ENCODE measurements around the gene TCF7L2. TPM values are rescaled to one million over a fixed set of nuclear protein-coding genes. Genes with fewer than 3 reads are reported as not detected.

The TCF7L2 gene
- polyA plus RNA-seq, 3 donors, result 46.2 to 52.9 (median 49.5) TPM

DNA sequence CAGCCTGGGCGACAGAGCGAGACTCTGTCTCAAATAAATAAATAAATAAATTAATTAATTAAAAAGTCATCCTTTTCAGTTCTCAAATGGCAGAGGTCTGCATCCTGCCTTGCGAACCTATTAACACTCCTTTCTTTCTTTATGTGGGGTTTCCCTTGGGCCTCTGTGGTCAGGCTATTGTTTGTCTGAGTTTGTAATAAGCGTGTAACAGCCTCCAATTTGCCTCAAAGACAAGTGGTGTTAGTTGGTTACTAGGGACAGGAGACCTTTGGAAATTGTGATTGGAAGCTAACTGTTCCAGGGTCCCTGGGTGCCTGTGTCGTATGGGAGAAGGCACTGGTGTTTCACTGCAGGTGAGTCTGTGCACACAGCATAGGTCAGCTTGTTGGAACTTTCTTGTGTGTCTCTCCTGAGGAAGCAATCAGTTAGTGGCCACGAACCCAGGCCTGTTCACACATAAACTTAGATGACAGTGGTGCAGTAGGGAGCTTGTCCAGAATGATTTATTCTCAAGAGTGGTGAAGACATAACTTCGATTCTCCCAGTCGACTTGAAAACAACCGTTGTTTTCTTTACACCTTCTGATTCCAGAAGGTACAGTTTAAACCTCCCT is 33.5 kb downstream of the TCF7L2 start:
- DNase-seq (ENCODE audit: extremely low read depth in 1 of 11, low read depth in 9 of 11, low spot score in 4 of 11), result no peak

DNA sequence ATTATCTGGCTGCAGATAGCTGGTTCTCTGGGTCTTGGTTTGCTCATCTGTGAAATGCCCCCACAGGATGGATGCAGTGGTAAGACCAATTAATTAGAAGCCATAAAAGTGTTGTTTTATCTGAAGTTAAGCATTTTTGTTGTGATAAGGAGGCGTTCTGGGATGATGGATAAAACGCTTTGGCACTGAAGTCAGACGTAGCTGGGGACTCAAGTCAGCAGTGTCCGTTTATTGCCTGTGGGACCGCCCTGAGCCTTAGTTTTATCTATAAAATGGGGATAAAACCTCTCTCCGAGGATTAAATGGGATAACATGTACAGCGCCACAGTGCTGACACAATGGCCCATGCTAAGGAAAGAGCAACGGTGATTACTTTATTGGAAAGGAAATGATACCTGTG is 34.7 kb downstream of the TCF7L2 start:
- DNase-seq (ENCODE audit: extremely low read depth in 1 of 11, low read depth in 9 of 11, low spot score in 4 of 11), result no peak

DNA sequence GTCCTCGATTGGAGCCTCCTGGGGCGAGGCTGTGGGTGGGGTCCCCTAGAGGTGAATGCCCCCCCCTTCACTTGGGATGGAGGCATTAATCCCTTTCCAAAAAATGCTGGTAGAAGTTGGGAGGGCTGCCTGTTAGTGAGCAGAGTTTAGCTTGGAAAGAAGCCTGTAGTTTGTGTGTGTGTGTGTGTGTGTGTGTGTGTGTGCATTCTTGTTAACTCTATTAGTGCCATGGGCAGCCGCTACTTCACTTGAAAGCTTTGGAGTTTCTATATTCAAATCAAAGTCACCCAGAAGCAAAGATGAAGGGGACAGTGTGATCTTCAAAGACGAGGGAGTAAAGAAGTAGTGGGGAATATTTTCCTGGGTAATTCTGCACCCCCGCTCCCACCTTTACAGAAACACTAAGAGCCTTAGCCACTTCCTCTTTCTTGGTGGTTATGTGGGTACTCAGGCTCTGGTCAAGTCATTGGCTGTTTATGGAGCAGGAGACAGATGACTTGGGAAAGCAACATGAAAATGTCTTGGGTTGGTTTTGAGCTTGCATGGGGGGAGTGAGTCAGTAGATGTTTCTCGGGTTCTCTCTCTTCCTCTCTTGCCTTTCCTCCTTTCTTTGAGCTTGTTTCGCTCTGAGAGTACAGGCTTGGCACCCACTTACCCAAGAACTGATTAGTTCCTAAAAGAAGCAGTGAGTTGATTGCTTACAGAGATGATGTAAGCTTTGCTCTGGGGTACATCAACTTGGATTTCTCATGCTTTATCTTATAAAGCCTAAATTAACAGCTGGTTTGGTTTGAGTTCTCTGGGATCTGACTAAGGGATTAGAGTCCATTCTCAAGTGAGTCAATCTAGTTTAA is 35.9 kb downstream of the TCF7L2 start:
- DNase-seq (ENCODE audit: extremely low read depth in 1 of 11, low read depth in 9 of 11, low spot score in 4 of 11), result no peak

DNA sequence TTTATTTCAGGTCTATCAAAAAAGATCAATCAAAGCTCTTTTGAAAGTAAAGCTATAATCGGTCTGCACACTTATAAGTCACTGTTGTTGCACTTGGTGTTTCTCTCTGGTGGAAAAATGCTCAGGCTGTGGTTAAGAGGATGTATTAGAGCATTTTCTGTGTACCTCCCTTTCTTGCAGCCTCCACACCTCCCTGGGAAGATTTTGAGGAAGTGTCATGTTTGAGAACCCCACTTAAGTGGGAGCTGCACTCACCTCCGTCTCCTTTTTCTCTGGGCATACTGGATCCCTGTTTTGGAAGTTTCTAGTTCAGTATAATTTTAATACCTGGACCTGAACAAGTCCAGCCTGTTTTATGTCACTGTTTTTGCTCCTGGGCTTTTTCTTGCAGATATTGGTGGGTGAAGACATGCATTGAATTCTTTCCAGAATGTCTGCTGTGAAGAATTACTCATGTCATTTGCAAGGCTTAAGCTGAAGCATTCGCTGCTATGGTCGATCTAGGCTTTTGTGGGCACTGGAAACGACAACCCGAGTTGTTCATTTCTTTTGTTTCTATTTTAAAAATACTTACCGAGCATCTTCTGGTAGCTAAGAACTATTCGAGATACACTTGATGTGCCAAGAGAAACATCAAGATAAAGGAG is 36.6 kb downstream of the TCF7L2 start:
- no peak for DNase-seq (ENCODE audit: extremely low read depth in 1 of 11, low read depth in 9 of 11, low spot score in 4 of 11)

DNA sequence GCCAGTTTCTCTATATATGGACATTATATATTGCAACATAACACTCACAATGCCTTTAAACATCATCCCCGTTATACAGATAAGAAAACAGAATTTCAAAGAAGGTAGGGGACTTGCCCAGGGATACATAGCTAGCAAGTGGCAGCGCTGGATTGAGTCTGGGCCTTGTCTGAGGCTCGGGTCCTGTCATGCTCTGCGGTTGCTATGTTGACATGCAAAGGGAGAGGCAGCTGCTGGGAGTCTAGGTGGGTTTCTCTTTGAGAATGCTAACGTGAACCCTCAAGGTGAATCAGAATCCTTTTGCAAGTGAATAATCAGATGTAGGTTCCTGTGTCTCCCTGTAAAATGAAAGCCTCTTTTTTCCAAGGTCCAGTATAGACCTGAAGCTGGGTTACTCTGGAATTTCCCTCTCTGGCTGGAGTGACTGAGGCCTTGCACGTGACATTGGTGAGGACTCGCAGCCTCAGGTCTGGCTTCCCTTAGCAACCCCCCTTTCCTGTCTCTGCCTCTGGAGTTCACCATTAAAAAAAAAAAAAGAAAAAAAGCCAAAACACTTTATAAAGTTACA is 38.9 kb downstream of the TCF7L2 start:
- DNase-seq (ENCODE audit: extremely low read depth in 1 of 11, low read depth in 9 of 11, low spot score in 4 of 11), result no peak

DNA sequence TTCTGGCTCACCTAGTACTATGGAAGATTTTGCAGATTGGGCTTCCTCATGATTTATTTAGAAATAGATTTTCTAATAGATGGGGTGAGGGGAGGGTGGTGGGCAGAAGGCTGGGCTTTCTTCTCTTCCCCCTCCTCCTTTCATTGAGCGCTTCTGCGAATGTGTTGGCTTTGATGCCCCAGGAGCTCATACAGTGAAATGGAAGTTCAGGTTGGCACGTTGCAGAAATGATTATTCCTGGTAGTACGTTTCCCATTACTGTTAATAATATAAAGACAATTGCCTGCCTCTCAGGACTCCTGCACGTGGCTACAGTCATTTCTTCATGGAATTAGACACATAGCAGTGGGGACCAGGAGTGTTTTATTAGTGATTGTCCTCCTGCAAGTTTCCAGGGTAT is 39.8 kb downstream of the TCF7L2 start:
- no peak for DNase-seq (ENCODE audit: extremely low read depth in 1 of 11, low read depth in 9 of 11, low spot score in 4 of 11)

DNA sequence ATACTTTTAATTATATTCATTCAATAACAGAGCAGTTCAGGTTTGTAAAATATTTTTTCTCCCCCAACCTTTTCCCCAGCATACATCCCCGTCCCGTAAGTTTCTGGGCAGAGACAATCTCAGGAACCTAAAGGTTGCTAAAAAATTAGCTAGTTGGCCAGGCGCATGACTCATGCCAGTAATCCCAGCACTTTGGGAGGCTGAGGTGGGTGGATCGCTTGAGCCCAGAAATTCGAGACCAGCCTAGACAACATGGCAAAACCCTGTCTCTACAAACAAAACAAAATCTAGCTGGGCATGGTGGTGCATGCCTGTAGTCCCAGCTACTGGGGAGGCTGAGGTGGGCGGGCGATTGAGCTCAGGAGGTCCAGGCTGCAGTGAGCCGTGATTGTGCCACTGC is 40.2 kb downstream of the TCF7L2 start:
- no peak for DNase-seq (ENCODE audit: extremely low read depth in 1 of 11, low read depth in 9 of 11, low spot score in 4 of 11)

- no peak for DNase-seq (ENCODE audit: extremely low read depth in 1 of 11, low read depth in 9 of 11, low spot score in 4 of 11)
Observed at GRCh38 chr10:112991888-112992491, 41.9 kb downstream of the TCF7L2 start.

DNA sequence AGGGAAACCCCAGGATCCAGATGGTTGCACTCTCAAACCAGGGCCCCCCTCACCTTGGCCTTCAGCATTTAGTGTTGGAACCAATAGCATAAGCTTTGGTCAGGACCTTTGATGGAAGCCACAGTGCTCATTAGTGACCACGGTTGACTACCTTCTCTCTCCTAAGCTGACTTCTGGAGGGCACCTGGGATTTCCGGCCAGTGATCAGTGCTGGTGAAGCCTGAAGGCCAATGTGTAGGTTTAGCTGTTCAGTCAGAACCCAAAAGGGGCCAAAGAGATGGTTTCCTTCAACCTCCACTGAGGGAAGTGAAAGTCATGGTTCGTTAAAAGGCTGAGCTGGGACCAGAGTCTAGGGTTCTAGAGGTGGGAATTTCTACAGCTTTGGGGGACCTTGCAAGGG is 46.4 kb downstream of the TCF7L2 start:
- no peak for DNase-seq (ENCODE audit: extremely low read depth in 1 of 11, low read depth in 9 of 11, low spot score in 4 of 11)

- DNase-seq (ENCODE audit: extremely low read depth in 1 of 11, low read depth in 9 of 11, low spot score in 4 of 11), result no peak
Observed at GRCh38 chr10:112999102-112999501, 49.1 kb downstream of the TCF7L2 start.

DNA sequence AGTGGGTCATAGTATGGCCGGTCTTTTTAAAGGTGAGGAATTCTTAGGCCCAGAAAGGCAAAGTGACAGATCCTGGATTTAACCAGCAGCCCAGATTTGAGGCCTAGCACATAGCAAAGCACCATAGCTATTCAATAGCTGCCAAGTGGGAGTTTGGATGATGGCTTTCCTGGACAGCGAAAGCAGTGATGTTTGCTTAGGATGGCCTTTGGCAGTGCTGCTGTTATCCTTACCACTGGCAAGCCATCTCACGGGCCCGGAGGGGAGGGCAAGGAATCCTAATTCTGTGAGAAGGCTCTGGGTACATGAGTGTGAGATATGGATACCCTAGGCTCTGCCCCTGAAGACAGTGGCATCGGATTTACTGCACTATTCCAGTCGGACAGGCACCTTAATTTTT is 50.4 kb downstream of the TCF7L2 start:
- no peak for DNase-seq (ENCODE audit: extremely low read depth in 1 of 11, low read depth in 9 of 11, low spot score in 4 of 11)

DNA sequence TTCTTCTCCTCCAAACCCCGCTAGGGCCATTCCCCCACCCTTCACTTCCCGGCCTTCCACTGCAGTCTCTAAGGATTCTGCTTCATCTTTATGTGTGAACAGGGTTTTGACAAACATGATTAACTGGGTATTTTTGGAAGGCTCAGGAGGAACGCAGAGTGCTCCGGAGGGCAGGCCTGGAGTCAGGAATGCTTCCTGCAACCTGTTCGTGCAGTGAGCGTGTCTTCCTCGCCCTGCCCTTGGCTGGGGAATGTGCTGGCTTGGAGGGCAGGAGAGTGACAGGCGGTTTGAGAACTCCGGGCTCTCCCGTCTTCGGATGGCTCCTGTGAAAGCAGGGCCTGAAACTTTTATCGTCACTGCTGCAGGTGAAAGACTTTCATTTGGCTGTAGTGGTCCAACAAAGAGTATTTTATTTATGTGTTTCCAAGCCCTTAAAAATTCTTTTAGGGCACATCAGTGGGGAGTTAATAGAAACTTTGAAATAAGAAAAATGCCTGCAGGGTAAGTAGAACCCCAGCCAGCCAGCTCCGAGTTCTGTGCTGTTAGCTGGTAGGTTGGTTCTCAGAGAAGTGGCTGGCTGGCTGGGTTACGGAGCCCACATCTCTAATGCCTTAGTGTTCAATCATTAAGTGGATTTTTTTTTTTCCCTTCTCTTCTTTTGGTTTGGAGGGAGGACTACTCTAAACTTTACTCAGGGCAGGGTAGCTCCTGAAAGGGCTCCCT is 51.0 kb downstream of the TCF7L2 start:
- DNase-seq (ENCODE audit: extremely low read depth in 1 of 11, low read depth in 9 of 11, low spot score in 4 of 11), result peak in 1 of 11 donors; percentile 47

- DNase-seq (ENCODE audit: extremely low read depth in 1 of 11, low read depth in 9 of 11, low spot score in 4 of 11), result no peak
Observed at GRCh38 chr10:113001599-113002448, 51.8 kb downstream of the TCF7L2 start.

DNA sequence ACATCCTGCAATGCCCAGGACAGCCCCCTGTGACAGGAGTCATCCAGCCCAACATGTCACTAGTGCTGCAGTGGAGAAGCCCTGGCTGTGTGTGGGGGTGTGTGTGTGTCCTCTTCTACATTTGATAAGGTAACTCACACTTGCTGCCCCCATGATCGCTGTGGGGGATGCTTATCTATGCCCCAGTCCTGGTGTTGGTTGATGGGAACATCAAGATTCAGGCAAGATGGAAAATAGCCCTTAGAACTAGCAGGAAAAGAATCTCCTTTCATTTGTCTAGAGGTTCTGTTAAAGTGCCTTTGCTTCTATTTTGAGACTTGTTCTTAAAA is 52.4 kb downstream of the TCF7L2 start:
- DNase-seq (ENCODE audit: extremely low read depth in 1 of 11, low read depth in 9 of 11, low spot score in 4 of 11), result no peak

DNA sequence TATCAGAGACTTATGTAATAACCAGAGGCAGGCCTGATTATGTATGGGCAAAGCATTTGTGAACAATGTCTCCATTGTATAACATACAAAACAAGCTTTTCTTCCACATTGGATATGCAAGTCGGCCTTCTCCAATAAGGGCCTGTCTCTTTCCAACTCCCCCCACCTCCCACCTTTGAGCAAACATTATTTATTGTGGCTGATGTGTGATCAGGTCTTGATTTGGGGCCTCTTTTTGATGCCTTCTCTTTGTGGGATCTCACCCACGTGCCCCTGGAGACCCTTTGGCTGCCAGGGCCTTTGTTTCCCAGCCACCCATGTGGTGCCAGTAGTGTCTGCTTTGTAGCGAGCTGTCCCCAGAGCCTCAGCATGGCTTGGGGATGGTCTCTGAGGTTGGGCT is 53.0 kb downstream of the TCF7L2 start:
- no peak for DNase-seq (ENCODE audit: extremely low read depth in 1 of 11, low read depth in 9 of 11, low spot score in 4 of 11)

DNA sequence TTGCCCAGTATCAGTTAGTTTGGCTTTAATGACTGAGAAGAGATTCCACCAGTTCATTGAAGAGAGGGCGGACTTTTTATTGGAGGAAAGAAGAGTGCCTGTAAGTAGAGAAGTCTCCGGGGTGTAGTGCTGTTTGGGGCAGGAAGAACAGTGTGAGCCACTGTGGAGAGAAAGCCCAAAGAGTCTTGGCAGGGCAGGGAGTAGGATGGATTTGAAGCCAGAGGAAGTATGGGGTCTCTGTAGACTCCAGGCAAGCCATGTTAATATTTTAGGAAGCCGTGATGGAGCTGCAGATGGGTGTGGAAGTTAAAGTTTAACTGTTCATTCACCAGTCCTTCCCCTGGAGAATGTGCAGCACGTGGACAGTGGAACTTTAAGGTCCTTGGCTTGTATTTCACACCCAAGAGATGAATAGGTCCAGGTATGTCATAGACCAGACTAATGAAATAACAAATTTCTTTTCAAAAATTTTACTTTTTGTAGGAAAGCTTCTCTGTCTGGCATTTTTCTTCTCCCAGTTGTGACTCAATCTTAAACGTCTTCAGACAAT is 54.1 kb downstream of the TCF7L2 start:
- no peak for DNase-seq (ENCODE audit: extremely low read depth in 1 of 11, low read depth in 9 of 11, low spot score in 4 of 11)

GRCh38 chr10:113005380-113005779 is 55.3 kb downstream of the TCF7L2 start:
- no peak for DNase-seq (ENCODE audit: extremely low read depth in 1 of 11, low read depth in 9 of 11, low spot score in 4 of 11)

Measured in renal cortex interstitium (tissue), 11 donors.